ENCODE results near the gene SLPI. TPM values are rescaled to one million over a fixed set of nuclear protein-coding genes. Genes with fewer than 3 reads are reported as not detected.

The SLPI gene
- total and polyA plus RNA-seq, 3 donors from 2014 or later, result 6.9 to 104 (median 8.2) TPM

- intact Hi-C loops (cut with DNase I; ENCODE audit: low total_unique reads), result no loop called here
- Histone ChIP-seq H3K27ac (no peak overlapping the region), H3K36me3 (ENCODE audit: low read depth, missing control alignments) (no peaks in the 10 kb centered on the region), H3K4me1 (no peaks in the 10 kb centered on the region), H3K4me3 (no peak overlapping the region), H3K9me3 (no peaks in the 10 kb centered on the region), H3K27me3 (no peaks in the 10 kb centered on the region)
- no peak for DNase-seq
- TF ChIP-seq POLR2A (IDR thresholded peaks at IDR 0.05), result no peak
- TF ChIP-seq, protein P1, sequence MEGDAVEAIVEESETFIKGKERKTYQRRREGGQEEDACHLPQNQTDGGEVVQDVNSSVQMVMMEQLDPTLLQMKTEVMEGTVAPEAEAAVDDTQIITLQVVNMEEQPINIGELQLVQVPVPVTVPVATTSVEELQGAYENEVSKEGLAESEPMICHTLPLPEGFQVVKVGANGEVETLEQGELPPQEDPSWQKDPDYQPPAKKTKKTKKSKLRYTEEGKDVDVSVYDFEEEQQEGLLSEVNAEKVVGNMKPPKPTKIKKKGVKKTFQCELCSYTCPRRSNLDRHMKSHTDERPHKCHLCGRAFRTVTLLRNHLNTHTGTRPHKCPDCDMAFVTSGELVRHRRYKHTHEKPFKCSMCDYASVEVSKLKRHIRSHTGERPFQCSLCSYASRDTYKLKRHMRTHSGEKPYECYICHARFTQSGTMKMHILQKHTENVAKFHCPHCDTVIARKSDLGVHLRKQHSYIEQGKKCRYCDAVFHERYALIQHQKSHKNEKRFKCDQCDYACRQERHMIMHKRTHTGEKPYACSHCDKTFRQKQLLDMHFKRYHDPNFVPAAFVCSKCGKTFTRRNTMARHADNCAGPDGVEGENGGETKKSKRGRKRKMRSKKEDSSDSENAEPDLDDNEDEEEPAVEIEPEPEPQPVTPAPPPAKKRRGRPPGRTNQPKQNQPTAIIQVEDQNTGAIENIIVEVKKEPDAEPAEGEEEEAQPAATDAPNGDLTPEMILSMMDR (IDR thresholded peaks at IDR 0.05), result no peak
- WGBS, 2 donors, result 59 to 76% methylated on average over 3 of the region's 3 CpGs
Observed at GRCh38 chr20:45269056-45269455, 14.7 kb upstream of the SLPI start.

DNA sequence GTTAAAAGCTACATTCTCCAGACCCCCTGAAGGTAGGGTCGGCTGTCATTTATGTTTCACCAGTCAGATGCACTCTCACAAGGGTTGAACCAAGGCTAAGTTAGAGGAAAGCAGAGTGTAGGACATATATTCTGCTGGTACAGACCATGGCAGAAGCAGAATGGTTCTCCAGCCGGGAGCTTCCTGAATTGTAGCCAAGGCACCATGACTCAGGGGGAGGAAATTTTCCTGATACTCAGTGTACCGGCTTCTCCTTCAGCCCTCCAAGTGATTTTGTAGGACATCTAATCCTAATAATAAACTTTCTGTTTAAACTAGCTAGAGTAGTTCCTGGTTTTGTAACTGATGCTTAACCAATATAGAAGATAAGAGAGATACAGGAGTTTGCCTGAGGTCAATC, 14.2 kb upstream of the SLPI start:
- DNase-seq, result no peak

DNA sequence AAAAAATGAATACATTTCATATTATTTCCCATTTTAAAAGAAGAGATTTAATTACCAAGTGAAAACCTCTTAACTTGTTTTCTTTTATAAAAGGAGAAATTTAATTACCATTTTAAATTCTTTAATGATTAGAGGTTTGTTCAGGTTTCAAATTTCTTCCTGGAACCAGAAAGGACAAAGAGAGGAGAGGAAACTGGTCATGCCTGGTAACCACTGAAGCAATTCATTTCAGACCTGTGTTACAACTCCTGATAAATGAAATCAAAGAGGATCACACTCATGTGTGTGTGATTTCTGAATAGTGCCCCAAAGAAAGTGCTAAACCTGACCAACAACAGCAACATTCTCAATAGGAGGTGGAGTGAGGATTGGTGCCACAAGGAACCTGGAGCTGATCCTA, 12.6 kb upstream of the SLPI start:
- no peaks in the 10 kb centered on the region for H3K36me3 ChIP-seq (ENCODE audit: low read depth, missing control alignments)
- intact Hi-C loops (cut with DNase I; ENCODE audit: low total_unique reads), result no loop called here
- H3K9me3 ChIP-seq, result no peaks in the 10 kb centered on the region

More for the DNA sequence above, 14.2 kb upstream of the SLPI start:
- no peak overlapping the region for H3K4me3 ChIP-seq
- H3K27ac ChIP-seq, result no peak overlapping the region
- H3K36me3 ChIP-seq (ENCODE audit: low read depth, missing control alignments), result no peaks in the 10 kb centered on the region
- intact Hi-C loops (cut with DNase I; ENCODE audit: low total_unique reads), result no loop called here
- H3K4me1 ChIP-seq, result no peaks in the 10 kb centered on the region
- TF ChIP-seq, protein P1 (IDR thresholded peaks at IDR 0.05), result no peak
- TF ChIP-seq POLR2A (IDR thresholded peaks at IDR 0.05), result no peak
- H3K9me3 ChIP-seq, result no peaks in the 10 kb centered on the region
- no peaks in the 10 kb centered on the region for H3K27me3 ChIP-seq
- 55 to 57% methylated on average over 3 of the region's 3 CpGs for WGBS, 2 donors

DNA sequence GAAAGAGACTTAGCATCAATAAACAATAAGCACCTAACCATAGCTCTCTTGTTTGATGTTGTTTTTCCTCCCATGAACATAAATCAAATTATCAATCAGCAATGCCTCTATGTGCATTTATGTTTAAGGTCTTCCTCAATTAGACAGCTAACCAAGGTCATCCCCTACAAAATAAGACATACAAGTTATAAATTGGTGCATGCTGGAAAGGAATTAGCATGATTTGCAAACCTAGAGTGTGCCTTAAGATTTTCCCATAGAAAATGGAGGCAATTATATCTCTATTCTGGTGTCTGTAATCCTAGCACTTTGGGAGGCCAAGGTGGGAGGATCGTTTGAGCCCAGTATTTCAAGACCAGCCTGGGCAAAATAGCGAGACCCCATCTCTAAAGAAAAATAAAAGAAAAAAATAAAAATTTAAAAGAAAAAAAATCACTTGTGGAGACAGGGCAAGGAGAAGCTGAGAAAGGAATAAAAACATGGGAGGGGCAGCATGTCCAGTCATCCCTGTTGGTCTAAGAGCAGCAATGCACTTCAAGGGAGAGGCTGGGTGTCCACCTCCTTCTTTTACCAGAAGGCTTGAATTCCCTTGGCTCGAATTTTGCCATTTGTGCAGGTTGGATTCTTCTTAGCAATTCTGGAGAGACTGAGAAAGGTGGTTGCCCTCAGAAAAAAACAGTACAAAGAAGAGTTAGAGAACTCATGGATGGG, 9.3 kb upstream of the SLPI start:
- intact Hi-C loops (cut with DNase I; ENCODE audit: low total_unique reads), result no loop called here
- H3K36me3 ChIP-seq (ENCODE audit: low read depth, missing control alignments), result no peaks in the 10 kb centered on the region
- DNase-seq, result no peak
- no peak overlapping the region for H3K27ac ChIP-seq
- H3K4me1 ChIP-seq, result no peaks in the 10 kb centered on the region
- no peak overlapping the region for H3K4me3 ChIP-seq
- TF ChIP-seq, protein P1 (IDR thresholded peaks at IDR 0.05), result no peak
- no peak for TF ChIP-seq POLR2A (IDR thresholded peaks at IDR 0.05)
- H3K27me3 ChIP-seq, result no peaks in the 10 kb centered on the region
- 82 to 83% methylated on average over 3 of the region's 3 CpGs for WGBS, 2 donors
- H3K9me3 ChIP-seq, result no peaks in the 10 kb centered on the region

More for the DNA sequence above, 12.6 kb upstream of the SLPI start:
- H3K27ac ChIP-seq, result no peak overlapping the region
- TF ChIP-seq POLR2A (IDR thresholded peaks at IDR 0.05), result no peak
- TF ChIP-seq, protein P1 (IDR thresholded peaks at IDR 0.05), result no peak
- H3K4me3 ChIP-seq, result no peak overlapping the region
- H3K27me3 ChIP-seq, result no peaks in the 10 kb centered on the region
- no peak for DNase-seq
- no peaks in the 10 kb centered on the region for H3K4me1 ChIP-seq

DNA sequence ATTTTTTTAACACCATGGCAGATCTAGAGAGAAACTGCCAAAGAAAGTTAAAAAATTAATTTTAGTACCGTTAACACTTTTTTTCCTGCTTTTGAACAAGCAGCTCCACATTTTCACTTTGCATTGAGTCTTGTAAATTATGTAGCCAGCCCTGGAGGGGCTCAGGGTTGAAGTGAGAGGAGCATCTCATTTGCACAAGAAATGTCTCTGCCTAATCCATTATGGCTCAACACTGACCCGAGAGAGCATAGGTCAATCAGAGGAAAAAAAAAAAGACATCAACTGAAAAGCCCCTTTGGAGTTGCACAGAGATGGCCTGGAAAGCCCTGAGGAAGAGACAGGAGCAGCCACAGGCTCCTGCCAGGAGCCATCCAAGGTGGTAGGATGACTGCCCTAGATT, 4.3 kb upstream of the SLPI start:
- no peaks in the 10 kb centered on the region for H3K36me3 ChIP-seq (ENCODE audit: low read depth, missing control alignments)
- H3K27ac ChIP-seq, result no peak overlapping the region
- no peaks in the 10 kb centered on the region for H3K27me3 ChIP-seq
- no peaks in the 10 kb centered on the region for H3K4me1 ChIP-seq
- no peaks in the 10 kb centered on the region for H3K9me3 ChIP-seq
- no peak overlapping the region for H3K4me3 ChIP-seq
- WGBS, 2 donors, result 49 to 61% methylated on average over 2 of the region's 2 CpGs
- no peak for DNase-seq
- intact Hi-C loops (cut with DNase I; ENCODE audit: low total_unique reads), result no loop called here
- TF ChIP-seq, protein P1 (IDR thresholded peaks at IDR 0.05), result no peak
- TF ChIP-seq POLR2A (IDR thresholded peaks at IDR 0.05), result no peak
